ENCODE measurements around the gene THSD7B. TPM values are rescaled to one million over a fixed set of nuclear protein-coding genes. Genes with fewer than 3 reads are reported as not detected.

Gene THSD7B
- total RNA-seq (2014; rRNA removed) (under 0.01 TPM in 1 of 2 replicates, not detected in the other), Bru-seq, nascent RNA (percentile 1 among the genes with signal in this experiment), BruChase-seq, experiment 1, labeled RNA remaining after a 6-hour chase (percentile 0 among the genes with signal in this experiment), BruChase-seq, experiment 2, labeled RNA remaining after a 2-hour chase (percentile 1 among the genes with signal in this experiment)
- long read RNA-seq = 0 reads

GRCh38 chr2:136765256-136766072 is at the start of gene THSD7B:
THSD7B (plus strand) TSS chr2:136765545; CDS start chr2:136882179, 116,634 bp downstream.
- H3K4me2 ChIP-seq (ENCODE audit: low read length) = no peak within 1 kb of the TSS
- peaks cover 67% of the 10 kb centered on the region for H3K27me3 ChIP-seq (ENCODE audit: low read length)
- no peaks in the 10 kb centered on the region for H4K20me1 ChIP-seq (ENCODE audit: low read length)
- no peaks in the 10 kb centered on the region for H3K9me2 ChIP-seq (replicated peaks; ENCODE audit: low read length)
- no peaks in the 10 kb centered on the region for H3K36me3 ChIP-seq (ENCODE audit: low read depth, low read length)
- intact Hi-C loops (cut with micrococcal nuclease) = no loop called here
- no peak within 1 kb of the TSS for H3K4me3 ChIP-seq (ENCODE audit: low read length)
- no peaks in the 10 kb centered on the region for H3K79me2 ChIP-seq (ENCODE audit: low read length)
- ATAC-seq = no peak
- H3K9me3 ChIP-seq (ENCODE audit: low read length) = no peaks in the 10 kb centered on the region
- ChIA-PET CTCF (no interaction called here), POLR2A (ENCODE audit: unreplicated experiment) (no interaction called here)
- no peak within 1 kb of the TSS for H3K27ac ChIP-seq (ENCODE audit: low read length)
- BruUV-seq (replicated peaks) = no TSS peak
- TF ChIP-seq EZH2 (IDR thresholded peaks at IDR 0.05; ENCODE audit: low read length, unreplicated experiment) (peak; percentile 72), EZH2phosphoT487 (IDR thresholded peaks at IDR 0.05; ENCODE audit: borderline replicate concordance, low read length) (no peak)
- TF ChIP-seq, protein P1, sequence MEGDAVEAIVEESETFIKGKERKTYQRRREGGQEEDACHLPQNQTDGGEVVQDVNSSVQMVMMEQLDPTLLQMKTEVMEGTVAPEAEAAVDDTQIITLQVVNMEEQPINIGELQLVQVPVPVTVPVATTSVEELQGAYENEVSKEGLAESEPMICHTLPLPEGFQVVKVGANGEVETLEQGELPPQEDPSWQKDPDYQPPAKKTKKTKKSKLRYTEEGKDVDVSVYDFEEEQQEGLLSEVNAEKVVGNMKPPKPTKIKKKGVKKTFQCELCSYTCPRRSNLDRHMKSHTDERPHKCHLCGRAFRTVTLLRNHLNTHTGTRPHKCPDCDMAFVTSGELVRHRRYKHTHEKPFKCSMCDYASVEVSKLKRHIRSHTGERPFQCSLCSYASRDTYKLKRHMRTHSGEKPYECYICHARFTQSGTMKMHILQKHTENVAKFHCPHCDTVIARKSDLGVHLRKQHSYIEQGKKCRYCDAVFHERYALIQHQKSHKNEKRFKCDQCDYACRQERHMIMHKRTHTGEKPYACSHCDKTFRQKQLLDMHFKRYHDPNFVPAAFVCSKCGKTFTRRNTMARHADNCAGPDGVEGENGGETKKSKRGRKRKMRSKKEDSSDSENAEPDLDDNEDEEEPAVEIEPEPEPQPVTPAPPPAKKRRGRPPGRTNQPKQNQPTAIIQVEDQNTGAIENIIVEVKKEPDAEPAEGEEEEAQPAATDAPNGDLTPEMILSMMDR (conservative IDR thresholded peaks at IDR 0.05; ENCODE audit: low read depth, low read length) = no peak
- H3K4me1 ChIP-seq (ENCODE audit: insufficient read depth, low read length) = no peaks in the 10 kb centered on the region
- no peak for DNase-seq
- H3K9ac ChIP-seq (ENCODE audit: low read length) = no peak within 1 kb of the TSS
- no peaks in the 10 kb centered on the region for H3F3A ChIP-seq (ENCODE audit: low read length, unreplicated experiment)
- H2AFZ ChIP-seq (ENCODE audit: low read length) = no peak within 1 kb of the TSS

DNA sequence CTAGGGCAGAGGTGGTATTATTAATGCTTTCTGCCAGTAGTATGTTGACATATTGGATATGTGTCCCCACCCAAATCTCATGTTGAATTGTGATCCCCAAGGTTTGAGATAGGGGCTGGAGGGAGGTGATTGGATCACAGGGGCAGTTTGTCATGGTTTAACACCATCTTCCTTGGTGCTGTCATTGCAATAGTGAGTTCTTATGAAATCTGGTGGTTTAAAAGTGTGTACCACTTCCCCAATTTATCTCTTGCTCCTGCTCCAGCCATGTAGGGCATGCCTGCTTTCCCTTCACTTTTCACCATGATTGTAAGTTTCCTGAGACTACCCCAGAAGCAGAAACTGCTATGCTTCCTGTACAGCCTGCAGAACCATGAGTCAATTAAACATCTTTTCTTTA is 47.1 kb upstream of the THSD7B start:
- Histone ChIP-seq H3K9me2 (replicated peaks; ENCODE audit: low read length) (no peaks in the 10 kb centered on the region), H3K9ac (ENCODE audit: low read length) (no peak overlapping the region), H3K9me3 (ENCODE audit: low read length) (no peaks in the 10 kb centered on the region), H3K36me3 (ENCODE audit: low read depth, low read length) (no peaks in the 10 kb centered on the region), H3K27me3 (ENCODE audit: low read length) (peaks cover 3% of the 10 kb centered on the region; the same call in 1 of the 2 replicates), H3F3A (ENCODE audit: low read length, unreplicated experiment) (no peaks in the 10 kb centered on the region), H2AFZ (ENCODE audit: low read length) (no peak overlapping the region), H4K20me1 (ENCODE audit: low read length) (no peaks in the 10 kb centered on the region), H3K27ac (ENCODE audit: low read length) (no peak overlapping the region), H3K4me1 (ENCODE audit: insufficient read depth, low read length) (no peaks in the 10 kb centered on the region), H3K4me2 (ENCODE audit: low read length) (no peak overlapping the region), H3K79me2 (ENCODE audit: low read length) (no peaks in the 10 kb centered on the region), H3K4me3 (ENCODE audit: low read length) (no peak overlapping the region)
- CTCF ChIA-PET = no interaction called here
- TF ChIP-seq EZH2 (IDR thresholded peaks at IDR 0.05; ENCODE audit: low read length, unreplicated experiment) = no peak
- TF ChIP-seq, protein P1 (conservative IDR thresholded peaks at IDR 0.05; ENCODE audit: low read depth, low read length) = no peak
- BruUV-seq (replicated peaks) = no TSS peak
- DNase-seq = no peak
- POLR2A ChIA-PET (ENCODE audit: unreplicated experiment) = no interaction called here
- intact Hi-C loops (cut with micrococcal nuclease) = no loop called here
- no peak for ATAC-seq

Measured in PC-3 (cell line).